Tibial artery (tissue), 4 donors: ENCODE results near the gene TLR1.

Source experiments
- DNase-seq, 2 donors: peaks; one replicate each; pipeline ENCODE4 v3.0.0-alpha.2; 2019
- H3K27ac ChIP-seq, 2 donors: fragments of 200-600 bp; sonication (generic) in 1 of 2; 1 replicate in 1 of 2; 2 replicates in 1 of 2; pipeline ENCODE4 v1.5.1; 2018 to 2019; ENCODE audit warnings: mild to moderate bottlenecking in 1 of 2
- H3K27me3 ChIP-seq, 2 donors: fragments of 200-600 bp; sonication (generic) in 1 of 2; one replicate each; pipeline versions ENCODE4 v1.5.1 to v1.6.0; 2016 to 2019
- H3K36me3 ChIP-seq, 3 donors: fragments of 200-600 bp; sonication (generic) in 2 of 3; one replicate each; pipeline ENCODE4 v1.5.1; 2016 to 2019; ENCODE audit warnings: mild to moderate bottlenecking in 2 of 3
- H3K4me1 ChIP-seq, 4 donors: fragments of 200-600 bp; sonication (generic) in 2 of 4; 1 replicate in 3 of 4; 2 replicates in 1 of 4; pipeline ENCODE4 v1.5.1; 2016 to 2019
- H3K4me3 ChIP-seq, 2 donors: fragments of 200-600 bp; sonication (generic) in 1 of 2; 1 replicate in 1 of 2; 2 replicates in 1 of 2; pipeline ENCODE4 v1.5.1; 2018 to 2019; ENCODE audit warnings: mild to moderate bottlenecking in 2 of 2
- H3K9me3 ChIP-seq, 3 donors: fragments of 200-600 bp; sonication (generic) in 1 of 3; one replicate each; pipeline ENCODE4 v1.5.1; 2016 to 2019
- CTCF ChIP-seq, 2 experiments: fragments of 200-600 bp in 1 of 2; fragments of 450-650 bp in 1 of 2; IDR thresholded peaks; one replicate each; pipeline ENCODE4 v1.5.1; 2017 to 2019; ENCODE audit warnings: antibody characterized with exemption in 2 of 2, mild to moderate bottlenecking in 1 of 2, moderate library complexity in 1 of 2
- intact Hi-C: fragments of 100-400 bp; cut with DNase I; formaldehyde crosslinking; loops from one replicate; pipeline ENCODE4 v1.15.0; 2023; ENCODE audit warnings: low total_unique reads

The TLR1 gene

GRCh38 chr4:38785041-38785790 is 19.4 kb downstream of the TLR1 start:
- Histone ChIP-seq H3K27ac (no peak overlapping the region), H3K36me3 (no peaks in the 10 kb centered on the region), H3K4me3 (no peak overlapping the region), H3K27me3 (no peaks in the 10 kb centered on the region), H3K9me3 (no peaks in the 10 kb centered on the region), H3K4me1 (no peaks in the 10 kb centered on the region)
- intact Hi-C loops, result no loop called here
- TF ChIP-seq CTCF (IDR thresholded peaks at IDR 0.05), result no peak
- DNase-seq, result no peak

DNA sequence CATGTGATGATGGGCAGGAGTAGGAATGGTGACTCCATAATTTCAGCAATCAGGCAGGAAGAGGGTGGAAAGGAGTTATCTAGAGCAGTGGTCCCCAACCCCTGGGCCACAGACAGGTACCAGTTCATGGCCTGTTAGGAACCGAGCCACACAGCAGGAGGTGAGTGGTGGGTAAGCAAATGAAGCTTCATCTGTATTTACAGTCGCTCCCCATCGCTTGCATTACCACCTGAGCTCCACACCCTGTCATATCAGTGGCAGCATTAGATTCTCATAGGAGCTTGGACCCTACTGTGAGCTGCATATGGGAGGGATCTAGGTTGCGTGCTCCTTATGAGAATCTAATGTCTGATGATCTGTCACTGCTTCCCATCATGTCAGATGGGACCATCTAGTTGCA is 20.4 kb downstream of the TLR1 start:
- intact Hi-C loops, result no loop called here
- TF ChIP-seq CTCF (IDR thresholded peaks at IDR 0.05), result no peak
- Histone ChIP-seq H3K27ac (no peak overlapping the region), H3K36me3 (no peaks in the 10 kb centered on the region), H3K4me3 (no peak overlapping the region), H3K27me3 (no peaks in the 10 kb centered on the region), H3K4me1 (no peaks in the 10 kb centered on the region), H3K9me3 (no peaks in the 10 kb centered on the region)
- no peak for DNase-seq

GRCh38 chr4:38783109-38783460 is 21.5 kb downstream of the TLR1 start:
- intact Hi-C loops, result no loop called here
- TF ChIP-seq CTCF (IDR thresholded peaks at IDR 0.05), result peak in 1 of 2 experiments; percentile 2
- Histone ChIP-seq H3K4me3 (no peak overlapping the region), H3K9me3 (no peaks in the 10 kb centered on the region), H3K4me1 (no peaks in the 10 kb centered on the region), H3K27ac (no peak overlapping the region), H3K27me3 (no peaks in the 10 kb centered on the region), H3K36me3 (no peaks in the 10 kb centered on the region)
- DNase-seq, result no peak

GRCh38 chr4:38782452-38783108 is 22.0 kb downstream of the TLR1 start, which contains the start of gene TLR10:
Gene TLR10, minus strand, starts transcription at chr4:38782990. Its CDS starts 7,400 bp downstream, at chr4:38775590.
- no peak within 1 kb of the TSS for H3K27ac ChIP-seq
- no peaks in the 10 kb centered on the region for H3K4me1 ChIP-seq
- no peaks in the 10 kb centered on the region for H3K27me3 ChIP-seq
- TF ChIP-seq CTCF (IDR thresholded peaks at IDR 0.05), result peak; percentile 57 to 65
- H3K36me3 ChIP-seq, result no peaks in the 10 kb centered on the region
- intact Hi-C loops, result no loop called here
- no peak for DNase-seq
- H3K4me3 ChIP-seq, result no peak within 1 kb of the TSS
- no peaks in the 10 kb centered on the region for H3K9me3 ChIP-seq

DNA sequence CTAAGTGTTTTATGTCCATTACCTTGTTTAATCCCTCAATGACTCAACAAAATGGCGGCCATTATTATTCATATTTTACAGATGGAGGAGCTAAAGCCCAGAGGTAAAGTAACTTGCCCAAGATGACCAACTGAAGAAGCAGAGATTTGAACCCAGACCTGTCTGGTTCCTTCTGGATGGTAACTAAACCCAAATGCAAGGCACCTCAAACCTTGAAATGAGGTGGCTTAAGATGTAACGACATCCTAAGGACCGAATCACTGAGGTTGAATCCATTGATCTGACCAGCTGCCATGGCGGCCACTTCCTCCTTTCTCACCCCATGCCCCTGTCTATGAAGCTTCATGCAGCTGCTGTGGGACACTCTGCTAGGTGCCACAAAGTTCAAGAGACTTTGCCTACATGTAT is 22.7 kb downstream of the TLR1 start:
- no peak for TF ChIP-seq CTCF (IDR thresholded peaks at IDR 0.05)
- intact Hi-C loops, result no loop called here
- Histone ChIP-seq H3K27me3 (no peaks in the 10 kb centered on the region), H3K4me3 (no peak overlapping the region), H3K27ac (no peak overlapping the region), H3K36me3 (no peaks in the 10 kb centered on the region), H3K4me1 (no peaks in the 10 kb centered on the region), H3K9me3 (no peaks in the 10 kb centered on the region)
- no peak for DNase-seq
